Measurements from ENCODE around the gene MSI2.

DNA sequence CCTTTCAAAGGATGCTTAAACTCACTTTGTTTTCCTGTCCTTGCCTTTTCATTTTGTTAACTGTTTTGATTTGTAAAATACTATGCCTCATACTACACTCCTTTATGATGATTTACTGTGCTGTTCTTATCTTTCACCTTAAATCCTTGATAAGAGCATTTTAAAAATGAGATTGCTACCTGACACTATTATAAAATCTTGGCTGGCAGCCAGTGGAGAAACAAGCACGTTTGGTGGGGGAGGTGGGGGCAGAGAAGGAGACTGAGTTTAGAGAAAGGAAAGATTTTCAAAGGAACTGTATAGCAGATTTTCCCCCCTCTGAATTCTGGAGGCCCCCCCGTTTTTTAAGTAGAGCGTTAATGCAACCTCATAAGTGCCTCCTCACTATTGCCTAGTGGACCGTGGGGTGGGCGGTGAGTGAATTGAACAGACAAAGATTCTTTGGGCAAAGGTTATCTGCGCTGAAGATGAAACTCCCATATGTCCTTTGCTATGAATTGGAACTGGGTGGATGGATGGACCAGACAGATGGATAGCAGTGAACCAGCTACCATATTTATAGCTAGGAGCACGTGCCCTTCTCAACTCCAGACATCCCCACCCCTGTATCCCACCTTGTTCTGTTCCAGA is 288.6 kb downstream of the MSI2 start:
- TF ChIP-seq, protein P1, sequence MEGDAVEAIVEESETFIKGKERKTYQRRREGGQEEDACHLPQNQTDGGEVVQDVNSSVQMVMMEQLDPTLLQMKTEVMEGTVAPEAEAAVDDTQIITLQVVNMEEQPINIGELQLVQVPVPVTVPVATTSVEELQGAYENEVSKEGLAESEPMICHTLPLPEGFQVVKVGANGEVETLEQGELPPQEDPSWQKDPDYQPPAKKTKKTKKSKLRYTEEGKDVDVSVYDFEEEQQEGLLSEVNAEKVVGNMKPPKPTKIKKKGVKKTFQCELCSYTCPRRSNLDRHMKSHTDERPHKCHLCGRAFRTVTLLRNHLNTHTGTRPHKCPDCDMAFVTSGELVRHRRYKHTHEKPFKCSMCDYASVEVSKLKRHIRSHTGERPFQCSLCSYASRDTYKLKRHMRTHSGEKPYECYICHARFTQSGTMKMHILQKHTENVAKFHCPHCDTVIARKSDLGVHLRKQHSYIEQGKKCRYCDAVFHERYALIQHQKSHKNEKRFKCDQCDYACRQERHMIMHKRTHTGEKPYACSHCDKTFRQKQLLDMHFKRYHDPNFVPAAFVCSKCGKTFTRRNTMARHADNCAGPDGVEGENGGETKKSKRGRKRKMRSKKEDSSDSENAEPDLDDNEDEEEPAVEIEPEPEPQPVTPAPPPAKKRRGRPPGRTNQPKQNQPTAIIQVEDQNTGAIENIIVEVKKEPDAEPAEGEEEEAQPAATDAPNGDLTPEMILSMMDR (IDR thresholded peaks at IDR 0.05; ENCODE audit: insufficient read depth, low read length, poor library complexity, severe bottlenecking), result no peak
- no peak for TF ChIP-seq EZH2phosphoT487 (conservative IDR thresholded peaks at IDR 0.05; ENCODE audit: low read length)

All from SU-DHL-6 (cell line).